Parathyroid adenoma (tissue), 2 donors: ENCODE measurements around the gene PANX2.

ENCODE experiments used
- H2AFZ ChIP-seq: fragments of 300-600 bp; sonication (generic); one replicate; pipeline ENCODE4 v1.7.0; 2017; ENCODE audit warnings: antibody characterized with exemption, mild to moderate bottlenecking
- H3K27ac ChIP-seq: fragments of 300-600 bp; sonication (generic); one replicate; pipeline ENCODE4 v1.7.0; 2017
- H3K27me3 ChIP-seq: fragments of 300-600 bp; sonication (generic); one replicate; pipeline ENCODE4 v1.7.0; 2017; ENCODE audit warnings: low read length; ENCODE audit not compliant: control insufficient read depth, insufficient read depth
- H3K36me3 ChIP-seq: fragments of 300-600 bp; sonication (generic); one replicate; pipeline ENCODE4 v1.7.0; 2017; ENCODE audit warnings: low read length; ENCODE audit not compliant: control insufficient read depth, insufficient read depth
- H3K4me1 ChIP-seq: fragments of 300-600 bp; sonication (generic); one replicate; pipeline ENCODE4 v1.7.0; 2017; ENCODE audit warnings: control low read depth
- H3K4me2 ChIP-seq: fragments of 300-600 bp; sonication (generic); one replicate; pipeline ENCODE4 v1.7.0; 2017; ENCODE audit warnings: low read length
- H3K4me3 ChIP-seq: fragments of 300-600 bp; sonication (generic); one replicate; pipeline ENCODE4 v1.7.0; 2017; ENCODE audit warnings: low read depth, low read length
- H3K79me2 ChIP-seq: fragments of 300-600 bp; sonication (generic); one replicate; pipeline ENCODE4 v1.7.0; 2017; ENCODE audit warnings: control low read depth
- H3K9ac ChIP-seq: fragments of 300-600 bp; sonication (generic); one replicate; pipeline ENCODE4 v1.7.0; 2017; ENCODE audit warnings: mild to moderate bottlenecking
- H3K9me3 ChIP-seq: fragments of 300-600 bp; sonication (generic); one replicate; pipeline ENCODE4 v1.7.0; 2017; ENCODE audit warnings: low read length; ENCODE audit not compliant: control insufficient read depth
- CTCF ChIP-seq: fragments of 300-600 bp; sonication (generic); IDR thresholded peaks from one replicate; pipeline ENCODE4 v1.7.0; 2017; ENCODE audit warnings: antibody characterized with exemption, mild to moderate bottlenecking
- donor health status: primary hyperparathyroidism.

The PANX2 gene

GRCh38 chr22:50138041-50138440 lies 32.5 kb upstream of the PANX2 start:
- no peak for TF ChIP-seq CTCF
- Histone ChIP-seq H2AFZ (no peak overlapping the region), H3K4me3 (no peak overlapping the region), H3K27ac (no peak overlapping the region), H3K9ac (no peak overlapping the region), H3K9me3 (no peaks in the 10 kb centered on the region), H3K4me1 (no peaks in the 10 kb centered on the region), H3K79me2 (no peaks in the 10 kb centered on the region), H3K4me2 (no peak overlapping the region), H3K27me3 (no peaks in the 10 kb centered on the region), H3K36me3 (no peaks in the 10 kb centered on the region)

- TF ChIP-seq CTCF = no peak
- no peaks in the 10 kb centered on the region for H3K36me3 ChIP-seq
- no peak overlapping the region for H3K4me3 ChIP-seq
Measured at GRCh38 chr22:50138988-50139387, 31.5 kb upstream of the PANX2 start.

GRCh38 chr22:50139843-50140415 lies 30.6 kb upstream of the PANX2 start:
- Histone ChIP-seq H3K4me3 (no peak overlapping the region), H3K36me3 (no peaks in the 10 kb centered on the region), H3K27me3 (no peaks in the 10 kb centered on the region), H3K9ac (no peak overlapping the region), H3K27ac (no peak overlapping the region), H3K9me3 (no peaks in the 10 kb centered on the region), H2AFZ (no peak overlapping the region), H3K4me1 (no peaks in the 10 kb centered on the region), H3K4me2 (no peak overlapping the region), H3K79me2 (no peaks in the 10 kb centered on the region)
- TF ChIP-seq CTCF = no peak

More at GRCh38 chr22:50138988-50139387, 31.5 kb upstream of the PANX2 start:
- Histone ChIP-seq H3K27ac (no peak overlapping the region), H3K9ac (no peak overlapping the region), H3K79me2 (no peaks in the 10 kb centered on the region), H3K27me3 (no peaks in the 10 kb centered on the region), H3K4me2 (no peak overlapping the region), H2AFZ (no peak overlapping the region), H3K4me1 (no peaks in the 10 kb centered on the region), H3K9me3 (no peaks in the 10 kb centered on the region)

- Histone ChIP-seq H3K4me1 (no peaks in the 10 kb centered on the region), H3K9ac (no peak overlapping the region), H3K27me3 (no peaks in the 10 kb centered on the region), H3K9me3 (no peaks in the 10 kb centered on the region), H3K27ac (no peak overlapping the region), H3K36me3 (no peaks in the 10 kb centered on the region), H3K4me2 (no peak overlapping the region), H3K4me3 (no peak overlapping the region), H3K79me2 (no peaks in the 10 kb centered on the region), H2AFZ (no peak overlapping the region)
- TF ChIP-seq CTCF = no peak
Measured at GRCh38 chr22:50140615-50141014, 29.9 kb upstream of the PANX2 start.

- no peak overlapping the region for H3K9ac ChIP-seq
Measured at GRCh38 chr22:50141462-50141861, 29.1 kb upstream of the PANX2 start.

More at GRCh38 chr22:50141462-50141861, 29.1 kb upstream of the PANX2 start:
- Histone ChIP-seq H3K79me2 (no peaks in the 10 kb centered on the region), H3K4me3 (no peak overlapping the region), H3K4me2 (no peak overlapping the region), H3K9me3 (no peaks in the 10 kb centered on the region), H2AFZ (no peak overlapping the region), H3K27ac (no peak overlapping the region), H3K27me3 (no peaks in the 10 kb centered on the region), H3K4me1 (no peaks in the 10 kb centered on the region), H3K36me3 (no peaks in the 10 kb centered on the region)
- no peak for TF ChIP-seq CTCF
